GM19239 (cell line): ENCODE data around the gene EPB41L4A.
"Not testable (repeated sequence)": the region's sequence is repeated elsewhere in the genome, so short reads cannot be mapped to it uniquely, and the experiment has no call there.

Experiments used
- DNase-seq: peaks from one replicate; pipeline ENCODE4 v3.0.0; 2011; ENCODE audit warnings: low spot score; ENCODE audit not compliant: insufficient read length
- FAIRE-seq: peaks from 2 replicates; lab custom pipeline; 2011; peaks lifted over from hg19 to GRCh38; lab: Jason Lieb, UNC

Gene EPB41L4A

GRCh38 chr5:112403069-112403468, 16.0 kb downstream of the EPB41L4A start:
- FAIRE-seq (no peak), DNase-seq (no peak)

- FAIRE-seq, result no peak
- no peak for DNase-seq
These were observed 17.2 kb downstream of the EPB41L4A start for GRCh38 chr5:112401924-112402323.

GRCh38 chr5:112397690-112398089, 21.4 kb downstream of the EPB41L4A start:
- FAIRE-seq, result no peak

GRCh38 chr5:112396430-112396829, 22.6 kb downstream of the EPB41L4A start:
- FAIRE-seq, result no peak
- no peak for DNase-seq

More at GRCh38 chr5:112397690-112398089, 21.4 kb downstream of the EPB41L4A start:
- DNase-seq, result no peak

GRCh38 chr5:112395299-112395698, 23.8 kb downstream of the EPB41L4A start:
- not testable (repeated sequence) for DNase-seq, FAIRE-seq

GRCh38 chr5:112390327-112390726, 28.8 kb downstream of the EPB41L4A start:
- no peak for DNase-seq

GRCh38 chr5:112388739-112389138, 30.3 kb downstream of the EPB41L4A start:
- DNase-seq, result no peak
- FAIRE-seq, result no peak

More at GRCh38 chr5:112390327-112390726, 28.8 kb downstream of the EPB41L4A start:
- no peak for FAIRE-seq

- FAIRE-seq, result no peak
- DNase-seq, result no peak
These were observed 31.0 kb downstream of the EPB41L4A start for GRCh38 chr5:112388074-112388473.

- DNase-seq, result no peak
- FAIRE-seq, result no peak
These were observed 32.3 kb downstream of the EPB41L4A start for GRCh38 chr5:112386766-112387165.

- no peak for FAIRE-seq
- no peak for DNase-seq
These were observed 33.1 kb downstream of the EPB41L4A start for GRCh38 chr5:112385969-112386368.

- no peak for DNase-seq
These were observed 33.5 kb downstream of the EPB41L4A start for GRCh38 chr5:112385566-112385965.

GRCh38 chr5:112384523-112384922, 34.6 kb downstream of the EPB41L4A start:
- no peak for FAIRE-seq
- no peak for DNase-seq

More at GRCh38 chr5:112385566-112385965, 33.5 kb downstream of the EPB41L4A start:
- no peak for FAIRE-seq

- FAIRE-seq (no peak), DNase-seq (no peak)
These were observed 36.2 kb downstream of the EPB41L4A start for GRCh38 chr5:112382886-112383285.

GRCh38 chr5:112381521-112381920, 37.6 kb downstream of the EPB41L4A start:
- FAIRE-seq (no peak), DNase-seq (no peak)

- DNase-seq (no peak), FAIRE-seq (no peak)
These were observed 39.3 kb downstream of the EPB41L4A start for GRCh38 chr5:112379542-112380325.

GRCh38 chr5:112374818-112375217, 44.3 kb downstream of the EPB41L4A start:
- FAIRE-seq, result no peak
- no peak for DNase-seq

GRCh38 chr5:112374356-112374755, 44.7 kb downstream of the EPB41L4A start:
- no peak for FAIRE-seq

GRCh38 chr5:112373885-112374284, 45.2 kb downstream of the EPB41L4A start:
- DNase-seq (no peak), FAIRE-seq (no peak)

More at GRCh38 chr5:112374356-112374755, 44.7 kb downstream of the EPB41L4A start:
- no peak for DNase-seq

- DNase-seq (no peak), FAIRE-seq (no peak)
These were observed 46.5 kb downstream of the EPB41L4A start for GRCh38 chr5:112372543-112372942.

GRCh38 chr5:112371067-112371466, 48.0 kb downstream of the EPB41L4A start:
- DNase-seq (no peak), FAIRE-seq (no peak)

- DNase-seq (no peak), FAIRE-seq (no peak)
These were observed 51.7 kb downstream of the EPB41L4A start for GRCh38 chr5:112367400-112367799.

GRCh38 chr5:112366987-112367386, 52.1 kb downstream of the EPB41L4A start:
- DNase-seq, result peak; percentile 12
- no peak for FAIRE-seq
